Mucosa of descending colon (tissue), 3 donors: ENCODE data around the gene CTNNBL1. TPM values are rescaled to one million over a fixed set of nuclear protein-coding genes. Genes with fewer than 3 reads are reported as not detected.

Experiments
- ATAC-seq: fragments of 200-7000 bp; cut with Tn5 transposase; one replicate; pipeline ENCODE4 v1.9.1; 2020; ENCODE audit warnings: mild to moderate bottlenecking, moderate library complexity
- DNase-seq, 3 donors: peaks; one replicate each; pipeline ENCODE4 v3.0.0-alpha.2; 2020
- H3K36me3 ChIP-seq: fragments of 200-600 bp; one replicate; pipeline ENCODE4 v1.8.0; 2021; ENCODE audit warnings: low read depth, mild to moderate bottlenecking
- H3K4me1 ChIP-seq: fragments of 200-600 bp; one replicate; pipeline ENCODE4 v1.8.0; 2021; ENCODE audit warnings: low read depth, mild to moderate bottlenecking
- H3K4me3 ChIP-seq: fragments of 200-600 bp; one replicate; pipeline ENCODE4 v1.8.0; 2021; ENCODE audit warnings: mild to moderate bottlenecking
- H3K9me3 ChIP-seq: fragments of 200-600 bp; one replicate; pipeline ENCODE4 v1.8.0; 2021; ENCODE audit warnings: mild to moderate bottlenecking
- intact Hi-C, 2 donors: fragments of 100-400 bp; cut with DNase I in 1 of 2; cut with micrococcal nuclease in 1 of 2; formaldehyde crosslinking; loops; one replicate each; pipeline versions ENCODE4 v1.11.0 to v1.11.1; 2022; cut with DNase I, micrococcal nuclease
- total RNA-seq, 3 donors: library from RNA; stranded (reverse); fragmentation: NEBNext Ultra II Directional in 2 of 3; extraction: Animal tissue kit (Norgen Biotek cat#: 25700) in 2 of 3; gene quantifications; one replicate each; pipeline versions ENCODE4 v1.2.1 to v1.2.4, GENCODE V29; 2021 to 2023
- TF ChIP-seq, protein P1 (sequence below): fragments of 200-600 bp; IDR thresholded peaks from one replicate; pipeline ENCODE4 v1.8.0; 2022; ENCODE audit warnings: antibody characterized with exemption, mild to moderate bottlenecking
- donor health status: DM: no; HTN: no; CAD: no; lungs with moderate emphysema.
- donor health status: DM: no; HTN: no; CAD: no.
- donor health status: DM: no; HTN: yes; CAD: no.

The CTNNBL1 gene
- total RNA-seq, 3 donors from 2014 or later = 31.0 to 64.8 (median 37.8) TPM

DNA sequence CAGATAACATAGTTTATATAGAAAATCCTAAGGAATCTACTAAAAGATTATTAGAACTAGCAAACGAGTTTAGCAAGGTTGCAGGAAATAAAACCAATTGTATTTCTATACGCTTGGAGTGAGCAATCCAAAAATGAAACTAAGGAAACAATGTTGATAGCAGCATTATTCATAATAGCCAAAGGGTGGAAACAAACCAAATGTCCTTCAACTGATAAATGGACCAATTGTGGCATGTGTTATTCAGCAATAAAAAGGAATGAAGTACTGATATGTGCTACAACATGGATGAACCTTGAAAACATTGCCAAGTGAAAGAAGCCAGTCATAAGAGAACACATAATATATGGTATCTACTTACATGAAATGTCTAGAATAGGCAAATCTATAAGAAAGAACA lies 108.1 kb downstream of the CTNNBL1 start:
- TF ChIP-seq, protein P1, sequence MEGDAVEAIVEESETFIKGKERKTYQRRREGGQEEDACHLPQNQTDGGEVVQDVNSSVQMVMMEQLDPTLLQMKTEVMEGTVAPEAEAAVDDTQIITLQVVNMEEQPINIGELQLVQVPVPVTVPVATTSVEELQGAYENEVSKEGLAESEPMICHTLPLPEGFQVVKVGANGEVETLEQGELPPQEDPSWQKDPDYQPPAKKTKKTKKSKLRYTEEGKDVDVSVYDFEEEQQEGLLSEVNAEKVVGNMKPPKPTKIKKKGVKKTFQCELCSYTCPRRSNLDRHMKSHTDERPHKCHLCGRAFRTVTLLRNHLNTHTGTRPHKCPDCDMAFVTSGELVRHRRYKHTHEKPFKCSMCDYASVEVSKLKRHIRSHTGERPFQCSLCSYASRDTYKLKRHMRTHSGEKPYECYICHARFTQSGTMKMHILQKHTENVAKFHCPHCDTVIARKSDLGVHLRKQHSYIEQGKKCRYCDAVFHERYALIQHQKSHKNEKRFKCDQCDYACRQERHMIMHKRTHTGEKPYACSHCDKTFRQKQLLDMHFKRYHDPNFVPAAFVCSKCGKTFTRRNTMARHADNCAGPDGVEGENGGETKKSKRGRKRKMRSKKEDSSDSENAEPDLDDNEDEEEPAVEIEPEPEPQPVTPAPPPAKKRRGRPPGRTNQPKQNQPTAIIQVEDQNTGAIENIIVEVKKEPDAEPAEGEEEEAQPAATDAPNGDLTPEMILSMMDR = no peak
- ATAC-seq (no peak), DNase-seq (no peak)
- Histone ChIP-seq H3K9me3 (no peaks in the 10 kb centered on the region), H3K4me1 (no peaks in the 10 kb centered on the region), H3K36me3 (no peaks in the 10 kb centered on the region), H3K4me3 (no peak overlapping the region)
- intact Hi-C loops = no loop called here

DNA sequence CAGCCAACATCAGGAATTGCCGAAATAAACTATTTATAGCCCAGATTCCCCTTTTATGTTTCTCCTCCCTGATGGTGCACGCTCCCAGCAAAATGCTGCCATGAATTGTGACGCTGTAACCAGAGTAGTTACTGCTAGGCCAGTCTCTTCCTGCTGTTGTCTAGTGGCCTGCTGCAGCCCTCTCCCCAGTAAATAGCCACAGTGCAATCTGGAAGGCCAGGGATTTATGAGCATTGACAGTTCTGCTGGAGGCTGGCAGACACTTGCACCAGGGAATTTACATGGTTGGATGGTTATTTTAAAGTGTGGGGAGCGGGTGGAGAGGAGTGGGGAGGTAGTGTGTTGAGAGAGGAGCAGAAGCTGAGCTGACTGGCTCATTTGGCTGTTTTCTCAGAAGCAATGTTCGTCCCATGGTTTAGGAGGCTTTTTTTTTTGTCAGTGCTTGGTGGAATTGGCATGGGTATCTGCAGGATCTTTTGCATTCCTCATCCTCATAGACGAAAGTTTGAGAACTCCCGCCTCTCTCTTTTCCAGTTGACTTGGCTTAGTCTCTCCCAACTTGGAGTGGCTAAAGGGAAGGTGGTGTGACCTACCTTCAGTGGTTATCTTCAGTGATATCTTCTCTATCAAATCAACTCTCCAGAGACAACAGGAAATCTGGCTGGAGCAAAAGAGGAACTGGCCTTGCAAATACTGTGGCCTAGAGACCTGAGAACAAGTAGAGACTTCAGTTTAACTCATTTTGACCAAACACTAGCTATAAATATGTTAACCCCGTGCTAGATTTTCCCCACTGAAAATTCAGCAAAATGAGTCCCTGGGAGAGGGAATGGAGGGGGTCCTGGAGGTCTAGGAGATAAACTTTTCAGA lies 109.8 kb downstream of the CTNNBL1 start:
- intact Hi-C loops = no loop called here
- ATAC-seq (peak; percentile 63), DNase-seq (no peak)
- H3K4me3 ChIP-seq = no peak overlapping the region
- no peaks in the 10 kb centered on the region for H3K9me3 ChIP-seq
- no peaks in the 10 kb centered on the region for H3K36me3 ChIP-seq
- no peaks in the 10 kb centered on the region for H3K4me1 ChIP-seq
- TF ChIP-seq, protein P1 = no peak

DNA sequence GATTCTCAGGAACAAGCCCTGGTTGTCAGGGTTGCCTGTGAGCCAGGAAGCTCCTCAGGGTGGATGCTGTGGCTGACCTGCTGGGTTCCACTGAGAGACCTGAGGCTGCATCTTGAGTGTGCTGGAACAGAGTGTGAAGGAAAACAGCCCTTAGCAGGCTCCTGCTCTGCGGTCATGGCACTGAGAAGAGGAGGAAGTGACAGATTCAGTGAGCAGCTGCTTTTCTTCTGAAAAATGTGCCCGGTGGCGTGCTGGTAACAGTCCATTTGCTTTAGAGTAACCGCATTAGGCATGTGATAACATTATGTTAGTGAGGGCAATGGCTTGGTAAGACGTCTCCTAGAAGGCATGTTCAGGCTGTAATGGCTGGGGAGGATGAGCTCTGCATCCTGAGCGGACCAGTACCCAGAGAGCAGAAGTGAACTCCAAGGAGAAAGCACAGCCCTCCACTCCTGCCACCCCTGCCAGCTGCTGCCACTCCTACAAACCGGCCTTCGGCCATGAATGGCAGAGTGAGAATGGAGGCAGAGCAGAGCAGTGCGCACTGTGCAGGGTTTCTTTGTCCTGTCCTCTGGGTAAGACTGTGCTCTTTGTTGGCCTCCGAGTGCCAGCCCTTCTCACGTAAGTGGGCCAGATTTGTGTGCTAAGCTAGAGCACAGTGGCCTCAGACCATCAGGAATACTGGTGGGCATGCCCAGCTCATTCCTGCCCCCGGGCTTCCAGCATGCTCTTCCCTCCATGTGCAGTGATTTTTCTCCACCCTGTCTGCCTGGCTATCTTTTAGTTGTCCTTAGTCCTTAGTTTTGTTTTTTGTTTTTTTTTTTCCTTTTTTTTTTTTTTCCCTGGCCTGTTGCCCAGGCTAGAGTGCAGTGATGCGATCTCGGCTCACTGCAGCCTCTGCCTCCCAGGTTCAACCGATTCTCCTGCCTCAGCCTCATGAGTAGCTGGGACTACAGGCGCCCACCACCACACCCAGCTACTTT lies 111.0 kb downstream of the CTNNBL1 start:
- TF ChIP-seq, protein P1 = no peak
- peak in 2 of 3 donors; percentile 10 to 50 for DNase-seq

DNA sequence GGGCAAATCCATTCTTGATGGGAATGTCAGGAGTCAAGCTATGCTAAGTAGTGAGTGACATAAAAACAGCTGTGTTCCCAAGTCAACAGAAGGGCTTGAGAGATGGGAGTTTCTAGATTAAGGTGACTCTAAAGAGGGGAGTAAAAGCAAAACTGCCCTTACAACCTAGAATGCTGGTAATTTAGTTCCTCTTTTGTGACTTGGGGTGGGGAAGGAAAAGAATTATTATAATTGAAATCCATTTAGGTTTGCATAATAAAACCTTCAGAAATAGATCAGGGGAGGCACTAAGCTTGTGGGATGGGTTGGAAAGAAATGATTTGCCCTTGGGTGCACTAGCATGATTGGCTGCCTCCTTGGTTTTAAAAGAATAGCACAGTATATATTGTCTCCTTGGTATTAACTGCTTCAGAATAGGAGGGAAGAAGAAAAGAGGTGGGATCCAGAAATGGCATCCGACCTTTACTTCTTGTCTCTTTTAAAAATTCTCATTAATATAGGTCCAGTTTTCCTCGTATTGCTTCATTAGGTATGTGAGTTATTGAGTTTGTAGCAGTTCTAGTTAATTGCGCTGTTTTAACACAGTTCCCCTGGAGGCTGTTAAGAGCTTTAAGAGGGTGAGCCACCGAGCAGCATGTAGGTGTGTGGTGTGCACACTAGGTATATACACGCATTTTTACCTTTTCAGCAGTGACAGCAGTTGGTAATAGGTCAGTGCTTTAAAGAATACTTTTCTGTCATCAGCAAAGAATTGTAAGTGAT lies 113.8 kb downstream of the CTNNBL1 start:
- TF ChIP-seq, protein P1 = no peak

More for the DNA sequence above, 111.0 kb downstream of the CTNNBL1 start:
- Histone ChIP-seq H3K36me3 (no peaks in the 10 kb centered on the region), H3K4me3 (no peak overlapping the region), H3K4me1 (no peaks in the 10 kb centered on the region), H3K9me3 (no peaks in the 10 kb centered on the region)
- intact Hi-C loops = no loop called here
- peak; percentile 77 for ATAC-seq

More for the DNA sequence above, 113.8 kb downstream of the CTNNBL1 start:
- Histone ChIP-seq H3K36me3 (no peaks in the 10 kb centered on the region), H3K4me1 (no peaks in the 10 kb centered on the region), H3K9me3 (no peaks in the 10 kb centered on the region), H3K4me3 (no peak overlapping the region)
- intact Hi-C loops = no loop called here
- DNase-seq (no peak), ATAC-seq (no peak)
